GM12878 (cell line): ENCODE data around the gene SFI1. TPM values are rescaled to one million over a fixed set of nuclear protein-coding genes. Genes with fewer than 3 reads are reported as not detected.

Experiments
- BCL11A ChIP-seq: IDR thresholded peaks from 2 replicates; pipeline ENCODE4 v1.6.1; 2011; ENCODE audit warnings: low read depth, low read length
- BHLHE40 ChIP-seq, 2 experiments: fragments of 450-650 bp in 1 of 2; IDR thresholded peaks; 2 replicates each; pipeline ENCODE4 v1.6.1; 2011 to 2017; ENCODE audit warnings: low read depth in 2 of 2, borderline replicate concordance in 1 of 2, improper control_type of control experiment in 1 of 2, low read length in 1 of 2, mild to moderate bottlenecking in 1 of 2
- CREB1 ChIP-seq: IDR thresholded peaks from 2 replicates; pipeline ENCODE4 v1.6.1; 2012; ENCODE audit warnings: low read depth, mild to moderate bottlenecking, inconsistent platforms
- FOXM1 ChIP-seq: IDR thresholded peaks from 2 replicates; pipeline ENCODE4 v1.6.1; 2012; ENCODE audit warnings: low read depth, mild to moderate bottlenecking, inconsistent platforms, low read length, moderate library complexity
- JUND ChIP-seq: IDR thresholded peaks from 2 replicates; pipeline ENCODE4 v1.6.1; 2012; ENCODE audit warnings: low read depth, mild to moderate bottlenecking, low read length, improper control_type of control experiment, moderate library complexity
- MTA2 ChIP-seq: fragments of 450-650 bp; IDR thresholded peaks from 2 replicates; pipeline ENCODE4 v1.6.1; 2016; ENCODE audit warnings: low read depth, mild to moderate bottlenecking, moderate library complexity
- MTA3 ChIP-seq: IDR thresholded peaks from 2 replicates; pipeline ENCODE4 v1.6.1; 2012; ENCODE audit warnings: low read length, inconsistent platforms, borderline replicate concordance
- MYB ChIP-seq: fragments of 150-350 bp; IDR thresholded peaks from 2 replicates; pipeline ENCODE4 v1.6.1; 2014; ENCODE audit warnings: mild to moderate bottlenecking, low read depth, low read length, borderline replicate concordance
- NR2F1 ChIP-seq: fragments of 450-650 bp; conservative IDR thresholded peaks from 2 replicates; pipeline ENCODE4 v1.6.1; 2017; ENCODE audit warnings: mild to moderate bottlenecking
- PAX5 ChIP-seq: IDR thresholded peaks from 2 replicates; pipeline ENCODE4 v1.6.1; 2011; ENCODE audit warnings: low read depth, low read length, borderline replicate concordance
- SUZ12 ChIP-seq: fragments of 200-600 bp; sonication (generic); IDR thresholded peaks from one replicate; pipeline ENCODE4 v1.6.1; 2018; ENCODE audit warnings: antibody characterized with exemption, mild to moderate bottlenecking; ENCODE audit not compliant: unreplicated experiment
- TAF1 ChIP-seq: IDR thresholded peaks from 2 replicates; pipeline ENCODE4 v1.6.1; 2011; ENCODE audit warnings: mild to moderate bottlenecking, low read depth, low read length, borderline replicate concordance
- TCF3 ChIP-seq: IDR thresholded peaks from 2 replicates; pipeline ENCODE4 v1.6.1; 2012; ENCODE audit warnings: low read depth, mild to moderate bottlenecking, low read length, borderline replicate concordance; ENCODE audit not compliant: insufficient read depth
- TCF7 ChIP-seq: IDR thresholded peaks from 2 replicates; pipeline ENCODE4 v1.6.1; 2014; ENCODE audit warnings: antibody characterized with exemption, borderline replicate concordance
- ZBED1 ChIP-seq: IDR thresholded peaks from 2 replicates; pipeline ENCODE4 v1.6.1; 2016; ENCODE audit warnings: borderline replicate concordance
- ZZZ3 ChIP-seq: IDR thresholded peaks from 2 replicates; pipeline ENCODE4 v1.6.1; 2011; ENCODE audit warnings: low read depth; ENCODE audit not compliant: control insufficient read depth, insufficient read length
- polyA plus RNA-seq, 11 experiments: library from polyadenylated mRNA; depleted of rRNA in 4 of 11; unstranded in 6 of 11; stranded (reverse) in 5 of 11; fragments of >200 nt; fragmentation: Nextera tagmentation in 4 of 11; fragmentation: Illumina TruSeq in 1 of 11; extraction: Ambion mirVana in 4 of 11; extraction: Trizol in 1 of 11; gene quantifications; 1 replicate in 1 of 11; 2 replicates in 10 of 11; pipeline versions ENCODE4 v1.2.1 to v1.2.3, GENCODE V29; 2011 to 2016; ENCODE audit warnings: inconsistent platforms in 2 of 11, missing spikeins in 2 of 11, low read depth in 1 of 11
- total RNA-seq, 4 experiments: library from RNA; depleted of rRNA in 3 of 4; stranded (reverse); fragments of >200 nt in 3 of 4; fragmentation: Illumina TruSeq in 1 of 4; extraction: Trizol in 1 of 4; gene quantifications; 2 replicates each; pipeline versions ENCODE4 v1.2.1 to v1.2.3, GENCODE V29; 2013 to 2021
- TF ChIP-seq, protein P1 (sequence below): fragments of 450-650 bp; IDR thresholded peaks from 2 replicates; pipeline ENCODE4 v1.6.1; 2017; ENCODE audit warnings: low read depth, mild to moderate bottlenecking, moderate library complexity
- TF ChIP-seq, protein P2 (sequence below): fragments of 450-650 bp; IDR thresholded peaks from 2 replicates; pipeline ENCODE4 v1.6.1; 2018; ENCODE audit warnings: borderline replicate concordance, mild to moderate bottlenecking; ENCODE audit not compliant: partially characterized antibody
- TF ChIP-seq, protein P3 (sequence below): IDR thresholded peaks from 2 replicates; pipeline ENCODE4 v1.6.1; 2011; ENCODE audit warnings: mild to moderate bottlenecking, low read depth, low read length, moderate library complexity; ENCODE audit not compliant: insufficient replicate concordance
- TF ChIP-seq, protein P4 (sequence below): fragments of 450-650 bp; IDR thresholded peaks from 2 replicates; pipeline ENCODE4 v1.6.1; 2017; ENCODE audit warnings: mild to moderate bottlenecking, moderate library complexity

Gene SFI1
- total and polyA plus RNA-seq, 10 of the 15 experiments (the other 5 are each of a cell fraction or from before 2014, with no cell fraction given), result 6.3 to 70.1 (median 30.4) TPM

DNA sequence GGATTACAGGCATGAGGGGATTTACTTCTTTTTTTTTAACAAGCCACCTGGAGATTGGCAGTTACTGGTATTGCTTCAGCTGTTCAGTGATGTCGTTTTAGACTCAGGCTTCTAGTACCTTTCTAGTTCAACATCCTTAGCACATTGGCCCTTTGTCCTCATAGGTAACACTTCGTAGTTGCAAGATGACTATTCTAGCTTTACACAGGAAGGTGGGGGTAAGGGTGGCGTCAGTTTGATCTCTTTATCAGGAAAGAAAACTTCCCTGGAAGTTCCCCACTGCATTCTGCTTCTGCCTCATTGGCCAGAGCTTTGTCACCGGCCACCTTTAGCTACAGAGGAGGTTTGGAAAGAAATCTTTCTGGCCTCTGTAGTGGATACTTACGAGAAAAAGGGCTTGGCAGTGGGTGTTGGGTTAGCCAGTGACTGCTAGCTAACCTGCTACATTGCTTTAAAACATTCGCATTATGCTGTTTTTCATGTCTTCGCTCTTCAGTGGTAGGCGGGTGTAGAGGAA lies 40.7 kb downstream of the SFI1 start (continued):
- TF ChIP-seq BCL11A (peak; percentile 46), JUND (peak; percentile 81; the same call in 1 of the 2 replicates), TCF3 (no peak), BHLHE40 (IDR thresholded peaks at IDR 0.05; ENCODE audit: borderline replicate concordance in 1 of 2, low read depth in 2 of 2, low read length in 1 of 2) (peak; percentile 39 to 51; a peak in 2 of 4 replicates), MTA2 (peak; percentile 86), ZZZ3 (no peak), CREB1 (peak; percentile 87), MTA3 (no peak), NR2F1 (peak; percentile 65; the same call in 1 of the 2 replicates), FOXM1 (peak; percentile 94), TCF7 (peak; percentile 59; the same call in 1 of the 2 replicates), TAF1 (0 out of 2 replicates have a peak, but pooled peaks have one; percentile 11), ZBED1 (peak; percentile 71), SUZ12 (no peak), MYB (peak; percentile 85; the same call in 1 of the 2 replicates), PAX5 (peak; percentile 36; the same call in 1 of the 2 replicates)
- TF ChIP-seq, protein P1, sequence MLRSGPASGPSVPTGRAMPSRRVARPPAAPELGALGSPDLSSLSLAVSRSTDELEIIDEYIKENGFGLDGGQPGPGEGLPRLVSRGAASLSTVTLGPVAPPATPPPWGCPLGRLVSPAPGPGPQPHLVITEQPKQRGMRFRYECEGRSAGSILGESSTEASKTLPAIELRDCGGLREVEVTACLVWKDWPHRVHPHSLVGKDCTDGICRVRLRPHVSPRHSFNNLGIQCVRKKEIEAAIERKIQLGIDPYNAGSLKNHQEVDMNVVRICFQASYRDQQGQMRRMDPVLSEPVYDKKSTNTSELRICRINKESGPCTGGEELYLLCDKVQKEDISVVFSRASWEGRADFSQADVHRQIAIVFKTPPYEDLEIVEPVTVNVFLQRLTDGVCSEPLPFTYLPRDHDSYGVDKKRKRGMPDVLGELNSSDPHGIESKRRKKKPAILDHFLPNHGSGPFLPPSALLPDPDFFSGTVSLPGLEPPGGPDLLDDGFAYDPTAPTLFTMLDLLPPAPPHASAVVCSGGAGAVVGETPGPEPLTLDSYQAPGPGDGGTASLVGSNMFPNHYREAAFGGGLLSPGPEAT, result peak; percentile 85
- TF ChIP-seq, protein P2, sequence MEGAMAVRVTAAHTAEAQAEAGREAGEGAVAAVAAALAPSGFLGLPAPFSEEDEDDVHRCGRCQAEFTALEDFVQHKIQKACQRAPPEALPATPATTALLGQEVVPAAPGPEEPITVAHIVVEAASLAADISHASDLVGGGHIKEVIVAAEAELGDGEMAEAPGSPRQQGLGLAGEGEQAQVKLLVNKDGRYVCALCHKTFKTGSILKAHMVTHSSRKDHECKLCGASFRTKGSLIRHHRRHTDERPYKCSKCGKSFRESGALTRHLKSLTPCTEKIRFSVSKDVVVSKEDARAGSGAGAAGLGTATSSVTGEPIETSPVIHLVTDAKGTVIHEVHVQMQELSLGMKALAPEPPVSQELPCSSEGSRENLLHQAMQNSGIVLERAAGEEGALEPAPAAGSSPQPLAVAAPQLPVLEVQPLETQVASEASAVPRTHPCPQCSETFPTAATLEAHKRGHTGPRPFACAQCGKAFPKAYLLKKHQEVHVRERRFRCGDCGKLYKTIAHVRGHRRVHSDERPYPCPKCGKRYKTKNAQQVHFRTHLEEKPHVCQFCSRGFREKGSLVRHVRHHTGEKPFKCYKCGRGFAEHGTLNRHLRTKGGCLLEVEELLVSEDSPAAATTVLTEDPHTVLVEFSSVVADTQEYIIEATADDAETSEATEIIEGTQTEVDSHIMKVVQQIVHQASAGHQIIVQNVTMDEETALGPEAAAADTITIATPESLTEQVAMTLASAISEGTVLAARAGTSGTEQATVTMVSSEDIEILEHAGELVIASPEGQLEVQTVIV, result no peak
- TF ChIP-seq, protein P3, sequence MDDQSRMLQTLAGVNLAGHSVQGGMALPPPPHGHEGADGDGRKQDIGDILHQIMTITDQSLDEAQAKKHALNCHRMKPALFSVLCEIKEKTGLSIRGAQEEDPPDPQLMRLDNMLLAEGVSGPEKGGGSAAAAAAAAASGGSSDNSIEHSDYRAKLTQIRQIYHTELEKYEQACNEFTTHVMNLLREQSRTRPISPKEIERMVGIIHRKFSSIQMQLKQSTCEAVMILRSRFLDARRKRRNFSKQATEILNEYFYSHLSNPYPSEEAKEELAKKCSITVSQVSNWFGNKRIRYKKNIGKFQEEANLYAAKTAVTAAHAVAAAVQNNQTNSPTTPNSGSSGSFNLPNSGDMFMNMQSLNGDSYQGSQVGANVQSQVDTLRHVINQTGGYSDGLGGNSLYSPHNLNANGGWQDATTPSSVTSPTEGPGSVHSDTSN, result peak; percentile 21
- TF ChIP-seq, protein P4, sequence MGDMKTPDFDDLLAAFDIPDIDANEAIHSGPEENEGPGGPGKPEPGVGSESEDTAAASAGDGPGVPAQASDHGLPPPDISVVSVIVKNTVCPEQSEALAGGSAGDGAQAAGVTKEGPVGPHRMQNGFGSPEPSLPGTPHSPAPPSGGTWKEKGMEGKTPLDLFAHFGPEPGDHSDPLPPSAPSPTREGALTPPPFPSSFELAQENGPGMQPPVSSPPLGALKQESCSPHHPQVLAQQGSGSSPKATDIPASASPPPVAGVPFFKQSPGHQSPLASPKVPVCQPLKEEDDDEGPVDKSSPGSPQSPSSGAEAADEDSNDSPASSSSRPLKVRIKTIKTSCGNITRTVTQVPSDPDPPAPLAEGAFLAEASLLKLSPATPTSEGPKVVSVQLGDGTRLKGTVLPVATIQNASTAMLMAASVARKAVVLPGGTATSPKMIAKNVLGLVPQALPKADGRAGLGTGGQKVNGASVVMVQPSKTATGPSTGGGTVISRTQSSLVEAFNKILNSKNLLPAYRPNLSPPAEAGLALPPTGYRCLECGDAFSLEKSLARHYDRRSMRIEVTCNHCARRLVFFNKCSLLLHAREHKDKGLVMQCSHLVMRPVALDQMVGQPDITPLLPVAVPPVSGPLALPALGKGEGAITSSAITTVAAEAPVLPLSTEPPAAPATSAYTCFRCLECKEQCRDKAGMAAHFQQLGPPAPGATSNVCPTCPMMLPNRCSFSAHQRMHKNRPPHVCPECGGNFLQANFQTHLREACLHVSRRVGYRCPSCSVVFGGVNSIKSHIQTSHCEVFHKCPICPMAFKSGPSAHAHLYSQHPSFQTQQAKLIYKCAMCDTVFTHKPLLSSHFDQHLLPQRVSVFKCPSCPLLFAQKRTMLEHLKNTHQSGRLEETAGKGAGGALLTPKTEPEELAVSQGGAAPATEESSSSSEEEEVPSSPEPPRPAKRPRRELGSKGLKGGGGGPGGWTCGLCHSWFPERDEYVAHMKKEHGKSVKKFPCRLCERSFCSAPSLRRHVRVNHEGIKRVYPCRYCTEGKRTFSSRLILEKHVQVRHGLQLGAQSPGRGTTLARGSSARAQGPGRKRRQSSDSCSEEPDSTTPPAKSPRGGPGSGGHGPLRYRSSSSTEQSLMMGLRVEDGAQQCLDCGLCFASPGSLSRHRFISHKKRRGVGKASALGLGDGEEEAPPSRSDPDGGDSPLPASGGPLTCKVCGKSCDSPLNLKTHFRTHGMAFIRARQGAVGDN, result 0 out of 2 replicates have a peak, but pooled peaks have one; percentile 46
